ENCODE results near the gene ZBTB7C.

ZBTB7C gene

GRCh38 chr18:48390641-48391040 lies 18.5 kb downstream of the ZBTB7C start:
- DNase-seq (ENCODE audit: low read depth), result no peak

GRCh38 chr18:48388478-48388877 lies 20.7 kb downstream of the ZBTB7C start:
- DNase-seq (ENCODE audit: low read depth), result no peak

- no peak for DNase-seq (ENCODE audit: low read depth)
Observed at GRCh38 chr18:48387300-48387699, 21.9 kb downstream of the ZBTB7C start.

- no peak for DNase-seq (ENCODE audit: low read depth)
Observed at GRCh38 chr18:48385596-48385995, 23.6 kb downstream of the ZBTB7C start.

GRCh38 chr18:48376934-48377333 lies 32.2 kb downstream of the ZBTB7C start:
- DNase-seq (ENCODE audit: low read depth), result no peak

- no peak for DNase-seq (ENCODE audit: low read depth)
Observed at GRCh38 chr18:48376406-48376805, 32.8 kb downstream of the ZBTB7C start.

- DNase-seq (ENCODE audit: low read depth), result no peak
Observed at GRCh38 chr18:48375150-48375800, 33.9 kb downstream of the ZBTB7C start.

GRCh38 chr18:48374423-48375149 lies 34.6 kb downstream of the ZBTB7C start:
- no peak for DNase-seq (ENCODE audit: low read depth)

- no peak for DNase-seq (ENCODE audit: low read depth)
Observed at GRCh38 chr18:48371854-48372602, 37.2 kb downstream of the ZBTB7C start.

GRCh38 chr18:48367557-48367956 lies 41.6 kb downstream of the ZBTB7C start:
- no peak for DNase-seq (ENCODE audit: low read depth)

GRCh38 chr18:48365965-48366364 lies 43.2 kb downstream of the ZBTB7C start:
- DNase-seq (ENCODE audit: low read depth), result no peak

GRCh38 chr18:48364146-48364545 lies 45.0 kb downstream of the ZBTB7C start:
- DNase-seq (ENCODE audit: low read depth), result no peak

GRCh38 chr18:48363175-48363574 lies 46.0 kb downstream of the ZBTB7C start:
- DNase-seq (ENCODE audit: low read depth), result no peak

GRCh38 chr18:48361801-48362200 lies 47.4 kb downstream of the ZBTB7C start:
- DNase-seq (ENCODE audit: low read depth), result no peak

- no peak for DNase-seq (ENCODE audit: low read depth)
Observed at GRCh38 chr18:48360376-48361021, 48.7 kb downstream of the ZBTB7C start.

GRCh38 chr18:48359626-48360025 lies 49.6 kb downstream of the ZBTB7C start:
- DNase-seq (ENCODE audit: low read depth), result no peak

GRCh38 chr18:48358868-48359267 lies 50.3 kb downstream of the ZBTB7C start:
- no peak for DNase-seq (ENCODE audit: low read depth)

- no peak for DNase-seq (ENCODE audit: low read depth)
Observed at GRCh38 chr18:48356909-48357631, 52.1 kb downstream of the ZBTB7C start.

- DNase-seq (ENCODE audit: low read depth), result no peak
Observed at GRCh38 chr18:48356151-48356745, 52.9 kb downstream of the ZBTB7C start.

GRCh38 chr18:48355276-48356115 lies 53.7 kb downstream of the ZBTB7C start:
- DNase-seq (ENCODE audit: low read depth), result no peak
